HepG2 (cell line): ENCODE measurements around the gene ANTXR1. TPM values are rescaled to one million over a fixed set of nuclear protein-coding genes. Genes with fewer than 3 reads are reported as not detected.

Source experiments
- BHLHE40 ChIP-seq: IDR thresholded peaks from 2 replicates; pipeline ENCODE4 v1.6.1; 2011; ENCODE audit warnings: low read length, improper control_type of control experiment
- CEBPB ChIP-seq: IDR thresholded peaks from 2 replicates; pipeline ENCODE4 v1.6.1; 2011; ENCODE audit warnings: low read depth, low read length, improper control_type of control experiment, borderline replicate concordance
- CREB3 ChIP-seq: sonication (generic); formaldehyde crosslinking; IDR thresholded peaks from 2 replicates; pipeline ENCODE4 v1.5.0; 2020; ENCODE audit warnings: missing genetic modification reagents
- EZH2 ChIP-seq: conservative IDR thresholded peaks from 2 replicates; pipeline ENCODE4 v1.6.1; 2012; ENCODE audit warnings: mild to moderate bottlenecking, low read depth, low read length, moderate library complexity
- FOXK1 ChIP-seq: sonication (generic); formaldehyde crosslinking; IDR thresholded peaks from 2 replicates; pipeline ENCODE4 v1.4.0; 2020; ENCODE audit warnings: low read depth, missing genetic modification reagents, borderline replicate concordance
- HCFC1 ChIP-seq: fragments of 150-350 bp; IDR thresholded peaks from 2 replicates; pipeline ENCODE4 v1.6.1; 2014; ENCODE audit warnings: low read depth, low read length
- HIC2 ChIP-seq: sonication (generic); formaldehyde crosslinking; IDR thresholded peaks from 2 replicates; pipeline ENCODE4 v1.9.0; 2022; ENCODE audit warnings: low read depth, missing genetic modification reagents
- KDM5A ChIP-seq: fragments of 200-600 bp; sonication (generic); IDR thresholded peaks from 2 replicates; pipeline ENCODE4 v1.7.0; 2018; ENCODE audit warnings: antibody characterized with exemption, mild to moderate bottlenecking, low read length, borderline replicate concordance
- LCORL ChIP-seq, 2 experiments: fragments of 450-650 bp in 1 of 2; sonication (generic) in 1 of 2; formaldehyde crosslinking in 1 of 2; IDR thresholded peaks; 2 replicates each; pipeline versions ENCODE4 v1.5.0 to v1.6.1; 2017 to 2020; ENCODE audit warnings: antibody characterized with exemption in 1 of 2, missing genetic modification reagents in 1 of 2
- MAX ChIP-seq: IDR thresholded peaks from 2 replicates; pipeline ENCODE4 v1.6.1; 2012; ENCODE audit warnings: inconsistent platforms
- MED13 ChIP-seq: sonication (generic); formaldehyde crosslinking; IDR thresholded peaks from 2 replicates; pipeline ENCODE4 v1.5.0; 2020; ENCODE audit warnings: missing genetic modification reagents
- SP2 ChIP-seq: sonication (generic); formaldehyde crosslinking; IDR thresholded peaks from 2 replicates; pipeline ENCODE4 v1.5.1; 2020; ENCODE audit warnings: mild to moderate bottlenecking, missing genetic modification reagents
- ZFYVE20 ChIP-seq: sonication (generic); formaldehyde crosslinking; IDR thresholded peaks from 2 replicates; pipeline ENCODE4 v1.8.0; 2023; ENCODE audit warnings: low read depth, mild to moderate bottlenecking, moderate library complexity, missing genetic modification reagents, borderline replicate concordance
- ZNF337 ChIP-seq: sonication (generic); formaldehyde crosslinking; IDR thresholded peaks from 2 replicates; pipeline ENCODE4 v1.5.1; 2020; ENCODE audit warnings: missing genetic modification reagents, low read depth, mild to moderate bottlenecking, borderline replicate concordance
- ZNF407 ChIP-seq: sonication (generic); formaldehyde crosslinking; IDR thresholded peaks from one replicate; pipeline ENCODE4 v1.5.1; 2020; ENCODE audit warnings: mild to moderate bottlenecking, missing genetic modification reagents; ENCODE audit errors: not compliant biosample characterization
- ZNF781 ChIP-seq: sonication (generic); formaldehyde crosslinking; IDR thresholded peaks from 2 replicates; pipeline ENCODE4 v1.5.1; 2020; ENCODE audit warnings: borderline replicate concordance, mild to moderate bottlenecking, missing genetic modification reagents; ENCODE audit errors: not compliant biosample characterization
- ZNF883 ChIP-seq: sonication (generic); formaldehyde crosslinking; IDR thresholded peaks from 2 replicates; pipeline ENCODE4 v1.5.1; 2020; ENCODE audit warnings: mild to moderate bottlenecking, missing genetic modification reagents; ENCODE audit errors: not compliant biosample characterization
- ZSCAN20 ChIP-seq: sonication (generic); formaldehyde crosslinking; IDR thresholded peaks from 2 replicates; pipeline ENCODE4 v1.4.0; 2020; ENCODE audit warnings: missing genetic modification reagents, mild to moderate bottlenecking, borderline replicate concordance
- polyA plus RNA-seq, 8 experiments: library from polyadenylated mRNA; depleted of rRNA in 3 of 8; stranded (reverse) in 7 of 8; unstranded in 1 of 8; fragments of >200 nt; fragmentation: Illumina TruSeq in 4 of 8; extraction: Trizol in 4 of 8; gene quantifications; 2 replicates each; pipeline versions ENCODE4 v1.2.1 to v1.2.3, GENCODE V29; 2011 to 2016; ENCODE audit warnings: low read depth in 4 of 8, missing spikeins in 1 of 8, mixed read lengths in 1 of 8; ENCODE audit not compliant: insufficient read depth in 1 of 8
- total RNA-seq, 5 experiments: library from RNA; depleted of rRNA; stranded (reverse); fragments of >200 nt; fragmentation: Illumina TruSeq; extraction: Trizol; gene quantifications; 2 replicates each; pipeline ENCODE4 v1.2.3, GENCODE V29; 2016; ENCODE audit warnings: low read depth in 1 of 5

Gene ANTXR1
- total and polyA plus RNA-seq, 2 of the 13 experiments (the other 11 are each of a cell fraction or from before 2014, with no cell fraction given): 4.5 to 12.7 TPM

- TF ChIP-seq CEBPB: no peak
- no peak for TF ChIP-seq ZFYVE20
- TF ChIP-seq CREB3: no peak
- no peak for TF ChIP-seq MED13 (CRISPR knock-in tag)
- no peak for TF ChIP-seq HIC2
- TF ChIP-seq LCORL (IDR thresholded peaks at IDR 0.05): no peak
- peak; percentile 67; the same call in 1 of the 2 replicates for TF ChIP-seq LCORL (CRISPR knock-in tag; IDR thresholded peaks at IDR 0.05)
- peak; percentile 30 for TF ChIP-seq ZNF883 (CRISPR knock-in tag)
- no peak for TF ChIP-seq SP2
- no peak for TF ChIP-seq ZSCAN20 (CRISPR knock-in tag)
- no peak for TF ChIP-seq HCFC1
- TF ChIP-seq ZNF781: peak; percentile 47
- peak; percentile 62 for TF ChIP-seq ZNF407 (CRISPR knock-in tag)
- TF ChIP-seq BHLHE40: no peak
- peak; percentile 52; the same call in 1 of the 2 replicates for TF ChIP-seq MAX
- no peak for TF ChIP-seq FOXK1 (CRISPR knock-in tag)
- no peak for TF ChIP-seq ZNF337 (CRISPR knock-in tag)
- TF ChIP-seq KDM5A: peak; percentile 32; the same call in 1 of the 2 replicates
- peak; percentile 72; the same call in 1 of the 2 replicates for TF ChIP-seq EZH2
Observed at GRCh38 chr2:69013142-69013839, at the start of gene ANTXR1 (continued).
